Endothelial cell of umbilical vein (primary cell): Measurements from ENCODE around the gene TEK. TPM values are rescaled to one million over a fixed set of nuclear protein-coding genes. Genes with fewer than 3 reads are reported as not detected.

Experiments
- BruUV-seq: library from RNA; stranded (reverse); fragments of 400-500 nt; replicated peaks from 2 replicates; lab custom pipeline; 2021; lab: Mats Ljungman, UMichigan
- CTCF ChIA-PET: fragments of 300-600, 350-600 bp; sonication (Branson Sonifier 250); formaldehyde crosslinking; loops from one replicate; lab custom pipeline; 2021; ENCODE audit warnings: antibody characterized with exemption, inconsistent platforms; lab: Charles Lee
- POLR2A ChIA-PET: fragments of 300-600, 350-600 bp; sonication (Branson Sonifier 250); formaldehyde crosslinking; loops from one replicate; lab custom pipeline; 2021; ENCODE audit warnings: antibody characterized with exemption, inconsistent platforms; lab: Charles Lee
- DNase-seq: peaks from one replicate; pipeline ENCODE4 v3.0.0-alpha.2; 2011; ENCODE audit warnings: low read depth, low spot score
- FAIRE-seq: peaks from 2 replicates; lab custom pipeline; 2011; peaks lifted over from hg19 to GRCh38; lab: Jason Lieb, UNC
- H2AFZ ChIP-seq: 2 replicates; pipeline ENCODE4 v1.6.0; 2012; ENCODE audit warnings: low read depth, low read length, control low read depth, inconsistent platforms
- H3K27ac ChIP-seq: 2 replicates; pipeline ENCODE4 v1.5.1; 2011; ENCODE audit warnings: low read depth, mild to moderate bottlenecking, control low read depth, low read length, moderate library complexity; ENCODE audit not compliant: insufficient read depth
- H3K27me3 ChIP-seq, 2 experiments: 2 replicates each; pipeline versions ENCODE4 v1.6.0 to v1.6.1; 2011; ENCODE audit warnings: low read length in 2 of 2, mixed read lengths in 1 of 2; ENCODE audit not compliant: control insufficient read depth in 2 of 2, insufficient read depth in 2 of 2
- H3K36me3 ChIP-seq, 2 experiments: 2 replicates in 1 of 2; 3 replicates in 1 of 2; pipeline ENCODE4 v1.5.1; 2011; ENCODE audit warnings: low read length in 2 of 2, mild to moderate bottlenecking in 1 of 2, moderate library complexity in 1 of 2; ENCODE audit not compliant: control insufficient read depth in 2 of 2, insufficient read depth in 2 of 2; ENCODE audit errors: extremely low read depth in 1 of 2
- H3K4me1 ChIP-seq: 3 replicates; pipeline ENCODE4 v1.5.1; 2011; ENCODE audit warnings: mild to moderate bottlenecking, low read length; ENCODE audit not compliant: control insufficient read depth, insufficient read depth; ENCODE audit errors: extremely low read depth
- H3K4me2 ChIP-seq: 2 replicates; pipeline ENCODE4 v1.6.1; 2011; ENCODE audit warnings: low read length, control low read depth, mixed read lengths; ENCODE audit not compliant: insufficient read depth
- H3K4me3 ChIP-seq, 3 experiments: fragments of 200-600 bp in 1 of 3; sonication (generic), shearing (Covaris generic) in 1 of 3; replicated peaks in 1 of 3; 2 replicates each; pipeline ENCODE4 v1.5.1; 2011 to 2016; ENCODE audit warnings: control low read depth in 3 of 3, low read length in 3 of 3, mild to moderate bottlenecking in 2 of 3, inconsistent platforms in 1 of 3, low read depth in 1 of 3, moderate library complexity in 1 of 3; ENCODE audit not compliant: insufficient read depth in 1 of 3
- H3K79me2 ChIP-seq: 2 replicates; pipeline ENCODE4 v1.6.0; 2012; ENCODE audit warnings: low read length, inconsistent platforms; ENCODE audit not compliant: control insufficient read depth, insufficient read depth
- H3K9ac ChIP-seq: replicated peaks from 2 replicates; pipeline ENCODE3; 2011; ENCODE audit warnings: low read length, control low read depth; ENCODE audit not compliant: insufficient read depth; ENCODE audit errors: extremely low read depth
- H3K9me1 ChIP-seq: replicated peaks from 3 replicates; pipeline ENCODE4 v1.6.0; 2011; ENCODE audit warnings: mild to moderate bottlenecking, low read length; ENCODE audit not compliant: control insufficient read depth, insufficient read depth; ENCODE audit errors: extremely low read depth
- H3K9me3 ChIP-seq: replicated peaks from 2 replicates; pipeline ENCODE4 v1.5.1; 2012; ENCODE audit warnings: low read length, inconsistent platforms; ENCODE audit not compliant: control insufficient read depth, insufficient read depth
- H4K20me1 ChIP-seq: replicated peaks from 2 replicates; pipeline ENCODE3; 2011; ENCODE audit warnings: mild to moderate bottlenecking, low read length; ENCODE audit not compliant: control insufficient read depth, insufficient read depth; ENCODE audit errors: extremely low read depth
- EZH2 ChIP-seq: IDR thresholded peaks from 2 replicates; pipeline ENCODE4 v1.6.1; 2012; ENCODE audit warnings: borderline replicate concordance, low read depth, mild to moderate bottlenecking, moderate library complexity, low read length, inconsistent platforms; ENCODE audit not compliant: severe bottlenecking
- FOS ChIP-seq: IDR thresholded peaks from 2 replicates; pipeline ENCODE4 v1.6.1; 2011; ENCODE audit warnings: mild to moderate bottlenecking, low read length, moderate library complexity, borderline replicate concordance; ENCODE audit not compliant: insufficient read depth
- GATA2 ChIP-seq: IDR thresholded peaks from 2 replicates; pipeline ENCODE4 v1.7.0; 2011; ENCODE audit warnings: low read depth, mild to moderate bottlenecking, moderate library complexity, mixed read lengths, low read length; ENCODE audit not compliant: insufficient read length, insufficient read depth
- JUN ChIP-seq: IDR thresholded peaks from 2 replicates; pipeline ENCODE4 v1.6.1; 2011; ENCODE audit warnings: borderline replicate concordance, low read depth; ENCODE audit not compliant: insufficient read length, insufficient read depth
- MYC ChIP-seq: IDR thresholded peaks from one replicate; pipeline ENCODE4 v1.6.1; 2011; ENCODE audit warnings: mild to moderate bottlenecking, low read depth, low read length
- POLR2A ChIP-seq: IDR thresholded peaks from 2 replicates; pipeline ENCODE4 v1.6.1; 2012; ENCODE audit warnings: low read depth, mild to moderate bottlenecking, control low read depth, low read length
- dilution Hi-C: fragments of 300-500 bp; cut with MboI; formaldehyde crosslinking; loops from one replicate; pipeline ENCODE4 v1.15.0; 2019; ENCODE audit warnings: low sequenced_read_pairs; ENCODE audit not compliant: extremely low pct_ligation_motif_present
- intact Hi-C: fragments of 100-400 bp; cut with micrococcal nuclease; formaldehyde crosslinking; loops from one replicate; pipeline ENCODE4 v1.10.0; 2022
- polyA plus RNA-seq, 4 experiments: library from polyadenylated mRNA; depleted of rRNA in 3 of 4; stranded (reverse) in 3 of 4; unstranded in 1 of 4; fragments of >200 nt; gene quantifications; 2 replicates each; pipeline versions ENCODE4 v1.2.1 to v1.2.3, GENCODE V29; 2011 to 2012; ENCODE audit warnings: missing spikeins in 1 of 4
- total RNA-seq: library from RNA; stranded (reverse); gene quantifications from 2 replicates; pipeline ENCODE4 v1.2.3, GENCODE V29; 2021
- TF ChIP-seq, protein P1 (sequence below): IDR thresholded peaks from 2 replicates; pipeline ENCODE4 v1.6.1; 2011; ENCODE audit not compliant: insufficient read depth, insufficient read length
- TF ChIP-seq, protein P2 (sequence below), 2 donors: IDR thresholded peaks; 1 replicate in 1 of 2; 2 replicates in 1 of 2; pipeline ENCODE4 v1.5.1; 2011; ENCODE audit warnings: low read length in 2 of 2, mild to moderate bottlenecking in 2 of 2, moderate library complexity in 2 of 2, control low read depth in 1 of 2, inconsistent platforms in 1 of 2, low read depth in 1 of 2; ENCODE audit not compliant: insufficient read depth in 1 of 2; ENCODE audit errors: extremely low read depth in 1 of 2

The TEK gene
- total and polyA plus RNA-seq, 2 donors (not counting 3 experiments of a cell fraction or from before 2014, with no cell fraction given), result 26.9 to 44.1 TPM

DNA sequence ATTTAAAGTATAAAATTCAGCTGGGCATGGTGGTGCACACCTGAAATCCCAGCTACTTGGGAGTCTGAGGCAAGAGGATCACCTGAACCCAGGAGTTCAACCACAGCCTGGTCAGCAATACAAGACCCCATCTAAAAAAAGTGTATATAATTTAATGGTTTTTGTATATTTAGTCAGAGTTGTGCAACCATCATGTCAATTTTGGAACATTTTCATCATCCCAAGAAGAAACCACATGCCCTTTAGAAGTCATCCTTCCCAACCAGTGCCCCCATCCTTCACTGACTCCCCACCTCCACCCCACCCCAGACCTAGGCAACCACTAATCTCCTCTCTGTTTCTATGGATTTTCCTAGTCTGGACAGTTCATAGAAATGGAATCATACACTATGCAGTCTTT is 18.8 kb upstream of the TEK start:
- DNase-seq, result no peak
- no TSS peak for BruUV-seq
- FAIRE-seq, result no peak
- Histone ChIP-seq H3K79me2 (no peaks in the 10 kb centered on the region), H3K4me2 (no peak overlapping the region), H3K27me3 (no peaks in the 10 kb centered on the region), H3K27ac (no peak overlapping the region), H4K20me1 (no peaks in the 10 kb centered on the region), H3K9me3 (no peaks in the 10 kb centered on the region), H3K36me3 (no peaks in the 10 kb centered on the region), H2AFZ (no peak overlapping the region), H3K9ac (no peak overlapping the region), H3K4me1 (peaks cover 6% of the 10 kb centered on the region), H3K9me1 (no peaks in the 10 kb centered on the region), H3K4me3 (no peak overlapping the region)
- dilution Hi-C loops (no loop called here), intact Hi-C loops (no loop called here)
- ChIA-PET CTCF (no interaction called here), POLR2A (no interaction called here)
- TF ChIP-seq MYC, result no peak
- TF ChIP-seq, protein P1, sequence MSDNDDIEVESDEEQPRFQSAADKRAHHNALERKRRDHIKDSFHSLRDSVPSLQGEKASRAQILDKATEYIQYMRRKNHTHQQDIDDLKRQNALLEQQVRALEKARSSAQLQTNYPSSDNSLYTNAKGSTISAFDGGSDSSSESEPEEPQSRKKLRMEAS, result no peak
- no peak for TF ChIP-seq GATA2
- no peak for TF ChIP-seq JUN
- TF ChIP-seq FOS, result no peak
- no peak for TF ChIP-seq POLR2A
- TF ChIP-seq, protein P2, sequence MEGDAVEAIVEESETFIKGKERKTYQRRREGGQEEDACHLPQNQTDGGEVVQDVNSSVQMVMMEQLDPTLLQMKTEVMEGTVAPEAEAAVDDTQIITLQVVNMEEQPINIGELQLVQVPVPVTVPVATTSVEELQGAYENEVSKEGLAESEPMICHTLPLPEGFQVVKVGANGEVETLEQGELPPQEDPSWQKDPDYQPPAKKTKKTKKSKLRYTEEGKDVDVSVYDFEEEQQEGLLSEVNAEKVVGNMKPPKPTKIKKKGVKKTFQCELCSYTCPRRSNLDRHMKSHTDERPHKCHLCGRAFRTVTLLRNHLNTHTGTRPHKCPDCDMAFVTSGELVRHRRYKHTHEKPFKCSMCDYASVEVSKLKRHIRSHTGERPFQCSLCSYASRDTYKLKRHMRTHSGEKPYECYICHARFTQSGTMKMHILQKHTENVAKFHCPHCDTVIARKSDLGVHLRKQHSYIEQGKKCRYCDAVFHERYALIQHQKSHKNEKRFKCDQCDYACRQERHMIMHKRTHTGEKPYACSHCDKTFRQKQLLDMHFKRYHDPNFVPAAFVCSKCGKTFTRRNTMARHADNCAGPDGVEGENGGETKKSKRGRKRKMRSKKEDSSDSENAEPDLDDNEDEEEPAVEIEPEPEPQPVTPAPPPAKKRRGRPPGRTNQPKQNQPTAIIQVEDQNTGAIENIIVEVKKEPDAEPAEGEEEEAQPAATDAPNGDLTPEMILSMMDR (IDR thresholded peaks at IDR 0.05; ENCODE audit: extremely low read depth in 1 of 2, insufficient read depth in 1 of 2, low read depth in 1 of 2, low read length in 2 of 2), result no peak
- TF ChIP-seq EZH2, result no peak
